HEK293T (cell line): ENCODE measurements around the gene RTN4RL1.

Source experiments
- CTCF ChIA-PET: fragments of 350-600 bp; formaldehyde crosslinking; extraction: SDS; loops from one replicate; lab custom pipeline; 2021; ENCODE audit warnings: antibody characterized with exemption, inconsistent platforms; lab: Yijun Ruan, JAX
- POLR2A ChIA-PET: fragments of 350-600 bp; formaldehyde crosslinking; extraction: SDS; loops from one replicate; lab custom pipeline; 2020; ENCODE audit warnings: antibody characterized with exemption, inconsistent platforms; lab: Yijun Ruan, JAX
- DNase-seq: peaks from one replicate; pipeline ENCODE4 v3.0.0; 2012; ENCODE audit warnings: mixed read lengths; ENCODE audit errors: extremely low spot score
- ARNT ChIP-seq: fragments of 450-650 bp; IDR thresholded peaks from 2 replicates; pipeline ENCODE4 v1.6.1; 2017; ENCODE audit warnings: mild to moderate bottlenecking
- BHLHE40 ChIP-seq: fragments of 450-650 bp; IDR thresholded peaks from 2 replicates; pipeline ENCODE4 v1.6.1; 2016; ENCODE audit warnings: mild to moderate bottlenecking, moderate library complexity, borderline replicate concordance
- CTBP1 ChIP-seq: fragments of 450-650 bp; IDR thresholded peaks from 2 replicates; pipeline ENCODE4 v1.6.1; 2016; ENCODE audit warnings: borderline replicate concordance
- ELF4 ChIP-seq: fragments of 450-650 bp; IDR thresholded peaks from 2 replicates; pipeline ENCODE4 v1.6.1; 2017; ENCODE audit warnings: antibody characterized with exemption
- FOXA1 ChIP-seq: fragments of 450-650 bp; IDR thresholded peaks from 2 replicates; pipeline ENCODE4 v1.6.1; 2016; ENCODE audit warnings: mild to moderate bottlenecking
- FOXK2 ChIP-seq: fragments of 450-650 bp; IDR thresholded peaks from 2 replicates; pipeline ENCODE4 v1.6.1; 2016; ENCODE audit warnings: mild to moderate bottlenecking
- FOXM1 ChIP-seq: fragments of 450-650 bp; IDR thresholded peaks from 2 replicates; pipeline ENCODE4 v1.6.1; 2017; ENCODE audit warnings: mild to moderate bottlenecking, borderline replicate concordance
- HDGF ChIP-seq: fragments of 450-650 bp; IDR thresholded peaks from 2 replicates; pipeline ENCODE4 v1.6.1; 2017; ENCODE audit warnings: antibody characterized with exemption, borderline replicate concordance
- L3MBTL2 ChIP-seq: fragments of 450-650 bp; conservative IDR thresholded peaks from 2 replicates; pipeline ENCODE4 v1.6.1; 2016; ENCODE audit warnings: mild to moderate bottlenecking
- LEF1 ChIP-seq: fragments of 450-650 bp; IDR thresholded peaks from 2 replicates; pipeline ENCODE4 v1.6.1; 2017; ENCODE audit warnings: mild to moderate bottlenecking, borderline replicate concordance
- NFRKB ChIP-seq: fragments of 450-650 bp; IDR thresholded peaks from 2 replicates; pipeline ENCODE4 v1.6.1; 2016; ENCODE audit warnings: mild to moderate bottlenecking, moderate library complexity
- SP1 ChIP-seq: fragments of 450-650 bp; IDR thresholded peaks from 2 replicates; pipeline ENCODE4 v1.6.1; 2017
- SUZ12 ChIP-seq: fragments of 450-650 bp; IDR thresholded peaks from 2 replicates; pipeline ENCODE4 v1.6.1; 2016; ENCODE audit warnings: mild to moderate bottlenecking
- TARDBP ChIP-seq: fragments of 450-650 bp; IDR thresholded peaks from 2 replicates; pipeline ENCODE4 v1.6.1; 2016
- ZNF384 ChIP-seq: fragments of 450-650 bp; IDR thresholded peaks from 2 replicates; pipeline ENCODE4 v1.6.1; 2016
- TF ChIP-seq, protein P1 (sequence below): fragments of 450-650 bp; IDR thresholded peaks from 2 replicates; pipeline ENCODE4 v1.6.1; 2016

RTN4RL1 gene

DNA sequence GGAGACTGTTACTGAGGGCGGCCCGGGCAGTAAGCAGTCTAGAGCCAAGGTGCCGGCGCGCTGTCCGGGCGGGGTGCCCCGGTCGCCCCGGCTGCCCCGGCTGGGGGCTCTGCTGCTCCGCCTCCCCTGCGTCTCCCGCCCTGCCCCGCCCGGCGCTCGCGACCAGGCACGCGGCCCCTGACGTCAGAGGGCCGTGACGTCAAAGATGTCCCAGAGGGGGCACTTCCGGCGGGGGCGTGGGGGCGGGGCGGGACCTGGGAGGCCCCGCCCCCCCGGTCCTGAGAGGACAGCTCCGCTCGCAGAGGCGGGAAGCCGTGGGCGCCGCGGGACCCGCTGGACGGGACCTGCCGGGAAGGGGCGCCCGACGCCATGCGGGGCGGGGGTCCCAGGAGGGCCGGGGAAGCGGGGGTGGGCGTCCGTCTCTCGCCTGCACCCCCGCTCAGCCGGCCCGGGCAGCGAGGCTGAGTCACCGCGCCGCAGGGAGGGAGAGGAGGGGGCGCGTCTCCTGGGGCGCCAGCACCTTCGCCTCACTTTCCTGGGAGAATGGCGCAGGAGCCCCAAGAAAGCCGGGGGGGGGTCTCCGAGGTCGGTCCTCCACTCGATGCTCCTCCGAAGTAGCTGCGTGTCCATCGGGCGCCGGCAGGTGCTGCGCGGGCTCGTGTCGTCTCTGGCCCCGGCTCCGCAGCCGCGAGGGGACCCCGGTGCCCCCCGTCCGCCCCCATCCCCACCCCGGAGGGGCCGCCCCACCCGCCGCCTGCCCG is 25.3 kb upstream of the RTN4RL1 start:
- POLR2A ChIA-PET: interaction anchor here (0.6 to 1.5 kb wide), 3 partner anchors 10 to 351 kb away, joined by 3 to 5 read pairs (median 3); no protein-coding TSS in a partner anchor
- CTCF ChIA-PET: interaction anchor here (1.8 kb wide), 1 partner anchor 194 kb away, joined by 5 read pairs; no protein-coding TSS in a partner anchor
- TF ChIP-seq ZNF384 (no peak), ARNT (0 out of 2 replicates have a peak, but pooled peaks have one; percentile 3), L3MBTL2 (0 out of 2 replicates have a peak, but pooled peaks have one; percentile 31)

DNA sequence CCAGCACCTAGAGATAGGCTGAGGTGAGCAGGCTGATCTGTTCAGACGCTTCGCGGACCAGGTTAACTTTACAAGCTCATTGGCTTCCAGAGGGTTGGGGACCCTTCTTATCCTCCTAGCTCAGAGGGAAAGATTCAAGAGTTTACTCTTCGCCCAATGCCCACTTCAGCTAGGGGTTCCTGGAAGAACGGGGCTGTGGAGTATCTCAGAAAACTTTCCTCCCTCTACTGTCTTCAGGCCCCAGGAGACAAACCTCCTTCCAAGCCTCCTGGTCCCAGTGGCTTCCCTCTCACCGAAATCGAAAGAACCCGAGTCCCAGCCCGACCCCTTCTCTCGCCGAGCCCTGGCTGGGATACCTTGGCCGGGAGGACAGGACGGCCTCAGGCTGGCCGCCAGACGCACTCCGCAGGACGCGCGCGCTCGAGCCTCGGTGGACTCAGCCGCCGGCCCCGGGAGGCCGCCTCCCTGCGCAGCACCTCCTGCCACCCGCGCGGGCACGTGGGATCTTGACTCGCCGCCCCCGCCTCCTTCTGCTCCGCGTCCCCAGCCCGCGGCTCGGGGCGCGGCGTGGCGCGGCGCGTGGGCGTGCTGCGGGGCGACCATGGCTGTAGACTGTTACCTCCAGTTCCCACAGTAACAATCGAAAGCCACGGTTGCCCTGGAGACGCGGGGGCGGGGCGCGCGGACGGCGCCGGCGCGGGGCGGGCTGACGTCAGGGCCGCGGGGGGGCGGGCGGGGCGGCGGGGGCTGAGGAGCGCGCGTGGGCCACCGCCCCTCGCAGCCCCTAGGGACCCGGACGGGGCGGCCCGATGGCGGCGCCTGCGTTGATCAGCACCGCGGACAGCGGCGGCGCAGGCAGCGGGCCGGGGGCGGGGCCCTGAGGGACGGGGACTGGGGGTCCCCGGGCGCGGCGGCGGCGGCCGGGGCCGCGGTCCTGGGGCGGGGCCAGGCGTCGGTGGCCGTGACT is 24.5 kb upstream of the RTN4RL1 start:
- ChIA-PET CTCF (no interaction called here), POLR2A (interaction anchor here (0.6 to 1.5 kb wide), 3 partner anchors 9 to 352 kb away, joined by 3 to 5 read pairs (median 3); no protein-coding TSS in a partner anchor)
- TF ChIP-seq LEF1 (0 out of 2 replicates have a peak, but pooled peaks have one; percentile 29), L3MBTL2 (no peak), FOXM1 (peak; percentile 40; the same call in 1 of the 2 replicates)
- DNase-seq: peak; percentile 81

More for the DNA sequence above, 25.3 kb upstream of the RTN4RL1 start:
- DNase-seq: peak; percentile 67

DNA sequence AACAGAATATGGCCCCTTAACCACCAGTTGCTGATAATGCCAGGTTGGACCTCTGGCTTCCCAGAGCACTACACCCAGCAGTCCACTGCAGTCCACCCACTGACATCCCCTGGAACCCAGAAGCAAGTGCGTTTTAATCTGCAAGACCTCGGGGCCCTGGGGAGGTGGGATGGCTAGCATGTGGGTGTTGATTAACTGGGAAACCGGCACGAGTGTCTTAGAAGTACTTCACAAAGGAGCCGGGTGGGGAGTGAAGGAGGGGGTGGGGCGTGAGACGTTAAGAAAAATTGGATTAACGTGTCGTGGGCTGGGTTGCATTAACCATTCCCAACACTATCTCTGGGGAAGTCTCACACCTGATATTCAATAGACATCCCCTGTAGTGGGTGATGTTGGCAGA is 23.7 kb upstream of the RTN4RL1 start:
- CTCF ChIA-PET: no interaction called here
- DNase-seq: no peak
- TF ChIP-seq CTBP1 (no peak), NFRKB (no peak), ZNF384 (no peak), L3MBTL2 (no peak), FOXM1 (no peak), HDGF (no peak), LEF1 (no peak), SUZ12 (no peak), ARNT (no peak), BHLHE40 (no peak), TARDBP (no peak), ELF4 (no peak), SP1 (no peak), FOXA1 (no peak), FOXK2 (no peak)
- TF ChIP-seq, protein P1, sequence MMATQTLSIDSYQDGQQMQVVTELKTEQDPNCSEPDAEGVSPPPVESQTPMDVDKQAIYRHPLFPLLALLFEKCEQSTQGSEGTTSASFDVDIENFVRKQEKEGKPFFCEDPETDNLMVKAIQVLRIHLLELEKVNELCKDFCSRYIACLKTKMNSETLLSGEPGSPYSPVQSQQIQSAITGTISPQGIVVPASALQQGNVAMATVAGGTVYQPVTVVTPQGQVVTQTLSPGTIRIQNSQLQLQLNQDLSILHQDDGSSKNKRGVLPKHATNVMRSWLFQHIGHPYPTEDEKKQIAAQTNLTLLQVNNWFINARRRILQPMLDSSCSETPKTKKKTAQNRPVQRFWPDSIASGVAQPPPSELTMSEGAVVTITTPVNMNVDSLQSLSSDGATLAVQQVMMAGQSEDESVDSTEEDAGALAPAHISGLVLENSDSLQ: no peak
- POLR2A ChIA-PET: no interaction called here

DNA sequence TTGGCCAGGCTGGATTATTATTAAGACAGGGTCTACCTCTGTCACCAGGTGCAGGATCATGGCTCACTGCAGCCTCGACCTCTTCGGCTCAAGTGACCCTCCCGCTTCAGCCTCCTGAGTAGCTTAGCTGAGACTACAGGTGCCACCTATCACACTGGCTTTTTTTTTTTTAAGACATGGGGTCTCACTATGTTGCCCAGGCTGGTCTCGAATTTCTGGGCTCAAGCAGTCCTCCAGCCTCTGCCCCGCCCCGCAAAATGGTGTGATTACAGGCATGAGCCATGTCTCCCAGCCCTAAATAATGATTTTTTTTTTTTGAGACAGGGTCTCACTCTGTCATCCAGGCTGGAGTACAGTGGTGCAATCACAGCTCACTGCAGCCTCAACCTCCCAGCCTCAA is 22.5 kb upstream of the RTN4RL1 start:
- POLR2A ChIA-PET: no interaction called here
- TF ChIP-seq TARDBP (no peak), L3MBTL2 (no peak)
- CTCF ChIA-PET: no interaction called here

DNA sequence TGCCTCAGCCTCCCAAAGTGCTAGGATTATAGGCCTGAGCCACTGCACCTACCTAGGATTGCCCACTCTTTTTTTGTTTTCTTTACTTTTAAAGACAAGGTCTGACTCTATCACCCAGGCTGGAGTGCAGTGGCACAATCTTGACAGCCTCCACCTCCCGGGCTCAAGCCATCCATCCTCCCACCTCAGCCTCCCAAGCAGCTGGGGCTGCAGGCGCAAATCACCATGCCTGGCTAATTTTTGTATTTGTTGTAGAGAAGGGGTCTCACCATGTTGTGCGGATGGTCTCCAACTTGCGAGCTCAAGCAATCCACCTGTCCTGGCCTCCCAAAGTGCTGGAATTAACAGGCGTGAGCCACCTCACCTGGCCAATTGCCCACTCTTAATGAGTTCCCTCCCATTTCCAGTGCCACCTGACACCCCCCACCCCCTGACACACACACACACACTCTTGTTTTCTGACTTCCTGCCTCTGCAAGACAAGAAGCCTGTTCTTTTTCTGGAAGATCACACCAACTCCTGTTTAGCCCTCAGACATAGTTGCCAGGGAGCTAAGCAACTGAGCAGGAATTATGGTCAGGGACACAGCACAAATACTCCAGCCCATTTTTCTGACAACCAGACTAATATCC is 19.2 kb upstream of the RTN4RL1 start:
- ChIA-PET CTCF (no interaction called here), POLR2A (no interaction called here)
- no peak for DNase-seq
- TF ChIP-seq LEF1: no peak
- TF ChIP-seq FOXA1: no peak
- no peak for TF ChIP-seq SP1
- TF ChIP-seq, protein P1: no peak
- no peak for TF ChIP-seq CTBP1
- TF ChIP-seq FOXM1: no peak
- no peak for TF ChIP-seq HDGF
- no peak for TF ChIP-seq ARNT
- TF ChIP-seq ELF4: no peak
- no peak for TF ChIP-seq TARDBP
- TF ChIP-seq ZNF384: no peak
- TF ChIP-seq FOXK2: no peak
- TF ChIP-seq L3MBTL2: no peak
- no peak for TF ChIP-seq NFRKB

More for the DNA sequence above, 22.5 kb upstream of the RTN4RL1 start:
- DNase-seq: no peak

DNA sequence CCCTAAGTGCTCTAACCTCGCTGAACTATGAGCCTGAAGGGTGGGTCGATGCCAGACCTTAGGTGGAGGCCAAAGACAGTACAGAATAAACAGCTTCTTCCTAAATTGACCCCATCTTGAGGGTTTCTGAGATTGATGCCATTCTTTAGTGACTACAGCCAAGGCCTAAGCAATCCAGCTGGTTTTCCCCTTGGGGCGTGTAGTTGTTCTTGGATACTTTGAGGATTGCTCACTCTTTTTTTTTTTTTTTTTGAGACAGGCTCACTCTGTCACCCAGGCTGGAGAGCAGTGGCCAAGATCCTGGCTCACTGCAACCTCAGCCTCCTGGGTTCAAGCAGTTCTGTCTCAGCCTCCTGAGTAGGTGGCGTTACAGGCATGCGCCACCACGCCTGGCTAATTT is 18.7 kb upstream of the RTN4RL1 start:
- no peak for DNase-seq
- ChIA-PET POLR2A (no interaction called here), CTCF (no interaction called here)
- no peak for TF ChIP-seq HDGF
- no peak for TF ChIP-seq LEF1
- no peak for TF ChIP-seq SP1
- no peak for TF ChIP-seq SUZ12
- no peak for TF ChIP-seq ZNF384
- TF ChIP-seq ELF4: no peak
- TF ChIP-seq FOXM1: no peak
- no peak for TF ChIP-seq L3MBTL2
- no peak for TF ChIP-seq BHLHE40
- no peak for TF ChIP-seq TARDBP
